Measurements from ENCODE around the gene PEX6. TPM values are rescaled to one million over a fixed set of nuclear protein-coding genes. Genes with fewer than 3 reads are reported as not detected.

PEX6 gene
- total RNA-seq, 1 donor from 2014 or later = 32.3 TPM

DNA sequence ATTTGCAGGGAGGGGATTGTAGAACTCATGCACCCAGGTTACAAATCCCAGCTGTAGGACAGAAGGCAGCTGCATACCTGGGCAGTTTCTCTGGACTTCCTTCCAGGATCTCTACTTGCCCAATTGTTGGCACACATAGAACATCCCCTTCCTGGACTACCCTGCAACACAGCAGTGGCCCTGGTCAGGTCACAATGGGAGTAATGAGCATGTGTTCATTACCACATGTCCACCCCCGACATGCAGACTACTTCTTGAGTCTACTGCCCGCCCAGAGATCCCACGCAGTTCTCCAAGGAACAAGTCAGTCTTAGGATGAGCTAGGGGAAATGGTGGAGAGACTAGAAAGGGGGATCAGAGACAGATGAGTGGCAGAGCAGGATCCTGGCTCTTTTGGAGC lies 5.1 kb downstream of the PEX6 start:
- Mint-ChIP-seq H3K4me1 (peaks cover 11% of the 10 kb centered on the region), H3K36me3 (peaks cover 8% of the 10 kb centered on the region), H3K27ac (no peak overlapping the region), H3K27me3 (ENCODE audit: low read depth) (no peaks in the 10 kb centered on the region), H3K9me3 (no peaks in the 10 kb centered on the region), H3K4me3 (no peak overlapping the region)
- TF ChIP-seq, protein P1, sequence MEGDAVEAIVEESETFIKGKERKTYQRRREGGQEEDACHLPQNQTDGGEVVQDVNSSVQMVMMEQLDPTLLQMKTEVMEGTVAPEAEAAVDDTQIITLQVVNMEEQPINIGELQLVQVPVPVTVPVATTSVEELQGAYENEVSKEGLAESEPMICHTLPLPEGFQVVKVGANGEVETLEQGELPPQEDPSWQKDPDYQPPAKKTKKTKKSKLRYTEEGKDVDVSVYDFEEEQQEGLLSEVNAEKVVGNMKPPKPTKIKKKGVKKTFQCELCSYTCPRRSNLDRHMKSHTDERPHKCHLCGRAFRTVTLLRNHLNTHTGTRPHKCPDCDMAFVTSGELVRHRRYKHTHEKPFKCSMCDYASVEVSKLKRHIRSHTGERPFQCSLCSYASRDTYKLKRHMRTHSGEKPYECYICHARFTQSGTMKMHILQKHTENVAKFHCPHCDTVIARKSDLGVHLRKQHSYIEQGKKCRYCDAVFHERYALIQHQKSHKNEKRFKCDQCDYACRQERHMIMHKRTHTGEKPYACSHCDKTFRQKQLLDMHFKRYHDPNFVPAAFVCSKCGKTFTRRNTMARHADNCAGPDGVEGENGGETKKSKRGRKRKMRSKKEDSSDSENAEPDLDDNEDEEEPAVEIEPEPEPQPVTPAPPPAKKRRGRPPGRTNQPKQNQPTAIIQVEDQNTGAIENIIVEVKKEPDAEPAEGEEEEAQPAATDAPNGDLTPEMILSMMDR (IDR thresholded peaks at IDR 0.05; ENCODE audit: unreplicated experiment) = no peak
- no peak for DNase-seq (ENCODE audit: low spot score in 2 of 2, unreplicated experiment in 2 of 2)

DNA sequence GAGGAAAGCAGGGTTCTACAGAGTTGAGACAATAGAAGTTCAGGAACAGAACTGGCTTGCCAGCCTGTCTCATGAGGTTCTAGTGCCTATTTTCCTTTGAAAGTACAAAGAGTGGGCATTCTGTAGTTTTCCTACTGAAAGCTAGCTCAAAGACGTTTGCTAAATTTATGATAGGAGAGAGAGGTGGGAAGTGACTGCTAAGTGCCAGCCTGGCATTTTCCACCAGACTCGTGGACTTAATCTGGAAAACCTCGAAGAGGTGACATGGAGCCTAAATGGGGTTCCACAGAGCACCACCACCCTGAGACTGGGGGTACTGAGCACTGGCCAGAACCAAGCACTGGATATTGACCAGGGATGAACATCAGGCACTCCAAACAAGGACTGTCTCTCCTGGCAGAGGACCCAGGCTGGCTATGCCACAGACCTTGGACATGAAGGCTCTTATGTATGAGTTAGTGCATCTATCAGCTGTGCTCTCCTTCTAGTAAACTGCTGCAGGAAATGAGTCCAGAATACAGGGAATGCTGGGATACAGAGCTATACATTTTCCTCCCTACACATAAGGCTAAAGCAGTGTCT lies 7.1 kb downstream of the PEX6 start:
- H3K4me1 Mint-ChIP-seq = peaks cover 2% of the 10 kb centered on the region
- H3K9me3 Mint-ChIP-seq = no peaks in the 10 kb centered on the region
- H3K27ac Mint-ChIP-seq = no peak overlapping the region
- peaks cover 11% of the 10 kb centered on the region for H3K36me3 Mint-ChIP-seq
- no peak overlapping the region for H3K4me3 Mint-ChIP-seq
- H3K27me3 Mint-ChIP-seq (ENCODE audit: low read depth) = no peaks in the 10 kb centered on the region
- TF ChIP-seq, protein P1 (IDR thresholded peaks at IDR 0.05; ENCODE audit: unreplicated experiment) = no peak
- DNase-seq (ENCODE audit: low spot score in 2 of 2, unreplicated experiment in 2 of 2) = no peak

DNA sequence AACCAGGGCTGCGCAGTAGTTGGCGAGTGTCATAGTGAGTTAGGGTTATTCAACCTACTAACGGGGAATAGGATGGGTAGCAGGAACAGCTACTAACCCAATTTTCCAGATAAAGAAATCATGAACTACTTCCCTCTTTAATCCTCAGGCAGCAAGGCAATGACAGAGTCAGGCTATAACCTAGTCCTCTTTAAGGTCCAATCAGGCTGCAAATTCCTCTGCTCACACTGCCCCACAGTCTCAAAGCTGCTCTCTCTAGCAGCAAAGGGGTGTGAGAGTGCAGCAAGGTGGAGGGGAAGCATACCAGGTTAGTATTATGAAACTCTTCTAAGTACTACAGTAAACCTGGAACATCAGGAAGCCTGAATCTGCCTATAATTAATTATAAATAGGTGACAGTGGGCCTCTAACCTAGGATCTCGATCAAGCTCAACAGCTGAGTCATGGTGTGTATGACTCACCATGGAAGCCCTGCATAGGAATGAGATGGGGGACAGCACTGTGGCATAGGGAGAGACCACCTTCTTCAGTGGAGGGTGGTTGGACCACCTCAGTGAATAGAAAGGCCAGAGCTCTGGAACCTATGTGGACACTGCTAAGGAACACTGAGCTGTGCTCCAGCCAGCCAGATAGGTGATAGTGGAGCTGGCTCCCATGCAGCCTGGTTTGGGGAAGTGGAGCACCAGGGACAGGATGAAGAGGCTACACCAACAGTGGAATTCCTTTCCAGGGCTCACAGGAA lies 7.9 kb downstream of the PEX6 start:
- TF ChIP-seq, protein P1 (IDR thresholded peaks at IDR 0.05; ENCODE audit: unreplicated experiment) = no peak
- peaks cover 10% of the 10 kb centered on the region for H3K36me3 Mint-ChIP-seq
- H3K9me3 Mint-ChIP-seq = no peaks in the 10 kb centered on the region
- H3K27me3 Mint-ChIP-seq (ENCODE audit: low read depth) = no peaks in the 10 kb centered on the region
- H3K27ac Mint-ChIP-seq = no peak overlapping the region
- no peak overlapping the region for H3K4me3 Mint-ChIP-seq
- no peaks in the 10 kb centered on the region for H3K4me1 Mint-ChIP-seq
- DNase-seq (ENCODE audit: low spot score in 2 of 2, unreplicated experiment in 2 of 2) = no peak

DNA sequence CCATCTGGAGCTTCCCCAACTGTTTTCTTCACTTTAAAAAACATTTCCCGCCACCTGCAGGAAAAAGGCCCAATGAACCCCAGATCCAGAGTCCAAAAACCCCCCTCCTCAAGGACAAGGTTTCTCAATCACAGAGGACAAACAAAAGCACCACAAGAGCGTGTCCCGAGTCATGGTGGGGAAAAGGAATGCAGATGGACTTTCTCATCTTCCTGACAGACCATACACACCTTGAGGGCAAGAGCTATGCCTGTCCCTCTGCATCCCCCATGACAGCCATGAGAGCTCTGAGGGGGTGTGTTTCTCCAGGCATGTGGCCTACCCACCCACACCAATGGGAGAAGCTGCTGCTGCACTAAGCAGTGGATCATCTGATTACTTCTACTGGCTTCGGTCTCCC lies 9.0 kb downstream of the PEX6 start:
- Mint-ChIP-seq H3K9me3 (no peaks in the 10 kb centered on the region), H3K4me1 (no peaks in the 10 kb centered on the region), H3K27me3 (ENCODE audit: low read depth) (no peaks in the 10 kb centered on the region), H3K27ac (no peak overlapping the region), H3K4me3 (no peak overlapping the region), H3K36me3 (peaks cover 10% of the 10 kb centered on the region)
- no peak for DNase-seq (ENCODE audit: low spot score in 2 of 2, unreplicated experiment in 2 of 2)
- TF ChIP-seq, protein P1 (IDR thresholded peaks at IDR 0.05; ENCODE audit: unreplicated experiment) = no peak

DNA sequence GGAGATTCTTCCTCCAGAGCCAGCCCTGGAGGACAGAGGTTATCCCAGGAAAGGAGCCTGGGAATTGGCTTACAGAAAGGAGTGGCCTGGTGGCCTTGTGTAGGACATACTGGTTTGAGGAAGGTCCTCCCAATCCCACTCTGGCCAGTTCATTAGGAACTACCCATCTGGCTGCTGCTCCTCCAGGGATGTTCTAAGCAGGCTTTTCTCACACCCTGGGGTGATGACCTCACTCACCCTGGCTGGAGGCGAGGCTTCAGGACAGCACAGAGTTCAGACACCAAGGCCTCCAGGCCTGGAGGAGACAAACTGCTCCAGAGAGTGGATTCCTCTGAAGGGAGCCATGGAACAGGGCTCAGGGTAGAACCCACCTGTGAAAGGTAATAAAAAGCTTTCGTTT lies 9.6 kb downstream of the PEX6 start:
- TF ChIP-seq, protein P1 (IDR thresholded peaks at IDR 0.05; ENCODE audit: unreplicated experiment) = no peak
- H3K4me3 Mint-ChIP-seq = no peak overlapping the region
- DNase-seq (ENCODE audit: low spot score in 2 of 2, unreplicated experiment in 2 of 2) = no peak
- H3K36me3 Mint-ChIP-seq = peaks cover 12% of the 10 kb centered on the region
- H3K27ac Mint-ChIP-seq = no peak overlapping the region
- H3K9me3 Mint-ChIP-seq = no peaks in the 10 kb centered on the region
- no peaks in the 10 kb centered on the region for H3K4me1 Mint-ChIP-seq
- H3K27me3 Mint-ChIP-seq (ENCODE audit: low read depth) = no peaks in the 10 kb centered on the region
